Prostate gland (tissue), 2 donors: ENCODE results near the gene GPC2. TPM values are rescaled to one million over a fixed set of nuclear protein-coding genes. Genes with fewer than 3 reads are reported as not detected.

Source experiments
- DNase-seq: peaks from one replicate; pipeline ENCODE4 v3.0.0-alpha.2; 2019; ENCODE audit warnings: low spot score
- H3K27ac ChIP-seq, 2 donors: fragments of 200-600 bp; sonication (generic); 2 replicates each; pipeline ENCODE4 v1.5.1; 2017 to 2019
- H3K27me3 ChIP-seq: fragments of 200-600 bp; sonication (generic); replicated peaks from 2 replicates; pipeline ENCODE4 v1.5.1; 2019; ENCODE audit not compliant: insufficient read depth
- H3K36me3 ChIP-seq, 2 donors: fragments of 200-600 bp; sonication (generic); 1 replicate in 1 of 2; 2 replicates in 1 of 2; pipeline versions ENCODE4 v1.5.1 to v1.8.1; 2017 to 2019
- H3K4me1 ChIP-seq: fragments of 200-600 bp; sonication (generic); replicated peaks from 2 replicates; pipeline ENCODE4 v1.5.1; 2019
- H3K4me3 ChIP-seq, 2 donors: fragments of 200-600 bp; sonication (generic); 2 replicates each; pipeline ENCODE4 v1.5.1; 2017 to 2019
- H3K9me3 ChIP-seq: fragments of 200-600 bp; sonication (generic); 2 replicates; pipeline ENCODE4 v1.5.1; 2017
- CTCF ChIP-seq, 4 experiments: fragments of 200-600 bp in 2 of 4; fragments of 450-650 bp in 2 of 4; sonication (generic) in 2 of 4; IDR thresholded peaks; 1 replicate in 3 of 4; 2 replicates in 1 of 4; pipeline ENCODE4 v1.5.1; 2016 to 2019; ENCODE audit warnings: antibody characterized with exemption in 4 of 4, mild to moderate bottlenecking in 2 of 4, moderate library complexity in 2 of 4
- POLR2A ChIP-seq: fragments of 450-650 bp; IDR thresholded peaks from one replicate; pipeline ENCODE4 v1.6.1; 2016; ENCODE audit warnings: antibody characterized with exemption, mild to moderate bottlenecking
- POLR2AphosphoS5 ChIP-seq: sonication (generic); formaldehyde crosslinking; IDR thresholded peaks from one replicate; pipeline ENCODE4 v1.6.1; 2017; ENCODE audit warnings: antibody characterized with exemption
- WGBS: methylation state at CpG from one replicate; pipeline ENCODE4 v1.1.5; 2018; 5-methylcytosine and 5-hydroxymethylcytosine counted together
- intact Hi-C: fragments of 100-400 bp; cut with DNase I; formaldehyde crosslinking; loops from one replicate; pipeline ENCODE4 v1.14.2; 2022
- total RNA-seq, 2 donors: library from RNA; depleted of rRNA; stranded (reverse); fragments of >200 nt; gene quantifications; one replicate each; pipeline ENCODE4 v1.1.0, GENCODE V29; 2016

Gene GPC2
- total RNA-seq, 2 donors from 2014 or later = 1.7 to 2.8 TPM

GRCh38 chr7:100160067-100160466 is 17.1 kb downstream of the GPC2 start:
- H3K9me3 ChIP-seq = no peaks in the 10 kb centered on the region
- WGBS = 92% methylated on average over 18 of the region's 18 CpGs
- TF ChIP-seq CTCF (IDR thresholded peaks at IDR 0.05) = no peak
- TF ChIP-seq POLR2AphosphoS5 = no peak
- TF ChIP-seq POLR2A = no peak
- no peak for DNase-seq
- no peak overlapping the region for H3K4me3 ChIP-seq
- no peak overlapping the region for H3K27ac ChIP-seq
- H3K36me3 ChIP-seq = peaks cover 0 to 2% of the 10 kb centered on the region in 2 donors
- no peaks in the 10 kb centered on the region for H3K4me1 ChIP-seq
- no peaks in the 10 kb centered on the region for H3K27me3 ChIP-seq
- intact Hi-C loops = no loop called here

- no peaks in the 10 kb centered on the region for H3K27me3 ChIP-seq
- intact Hi-C loops = no loop called here
- no peaks in the 10 kb centered on the region for H3K9me3 ChIP-seq
- no peaks in the 10 kb centered on the region for H3K4me1 ChIP-seq
- peaks cover 0 to 4% of the 10 kb centered on the region in 2 donors for H3K36me3 ChIP-seq
- peak overlapping the region; percentile 62 to 95 for H3K4me3 ChIP-seq
- WGBS = 67% methylated on average over 7 of the region's 7 CpGs
- DNase-seq = no peak
- H3K27ac ChIP-seq = peak overlapping the region; percentile 72 to 83
- no peak for TF ChIP-seq POLR2A
- no peak for TF ChIP-seq CTCF (IDR thresholded peaks at IDR 0.05)
- TF ChIP-seq POLR2AphosphoS5 = no peak
Observed at GRCh38 chr7:100159099-100159623, 18.0 kb downstream of the GPC2 start.

GRCh38 chr7:100158229-100159098 is 18.7 kb downstream of the GPC2 start, which contains the start of gene TRAPPC14:
TRAPPC14 (minus strand) TSS chr7:100158723; CDS start chr7:100158499, 224 bp downstream.
- Histone ChIP-seq H3K36me3 (peaks cover 0 to 4% of the 10 kb centered on the region in 2 donors), H3K9me3 (no peaks in the 10 kb centered on the region), H3K4me3 (peak within 1 kb of the TSS; percentile 62 to 95), H3K27ac (peak within 1 kb of the TSS; percentile 72 to 83), H3K27me3 (no peaks in the 10 kb centered on the region), H3K4me1 (no peaks in the 10 kb centered on the region)
- WGBS = 1% methylated on average over 48 of the region's 87 CpGs
- TF ChIP-seq POLR2AphosphoS5 (peak; percentile 80), CTCF (IDR thresholded peaks at IDR 0.05) (no peak), POLR2A (peak; percentile 45)
- intact Hi-C loops = no loop called here
- DNase-seq = peak; percentile 82

- peak overlapping the region; percentile 62 to 95 for H3K4me3 ChIP-seq
- peak overlapping the region; percentile 72 to 83 for H3K27ac ChIP-seq
- H3K4me1 ChIP-seq = no peaks in the 10 kb centered on the region
- TF ChIP-seq POLR2A (no peak), POLR2AphosphoS5 (no peak), CTCF (IDR thresholded peaks at IDR 0.05) (no peak)
- H3K9me3 ChIP-seq = no peaks in the 10 kb centered on the region
- peaks cover 0 to 4% of the 10 kb centered on the region in 2 donors for H3K36me3 ChIP-seq
- 21% methylated on average over 32 of the region's 32 CpGs for WGBS
- DNase-seq = no peak
- intact Hi-C loops = no loop called here
- H3K27me3 ChIP-seq = no peaks in the 10 kb centered on the region
Observed at GRCh38 chr7:100157334-100158228, 19.6 kb downstream of the GPC2 start.
